HepG2 (cell line): ENCODE measurements around the gene ITGA2. TPM values are rescaled to one million over a fixed set of nuclear protein-coding genes. Genes with fewer than 3 reads are reported as not detected.

Experiments used
- CREM ChIP-seq, 2 experiments: sonication (generic) in 1 of 2; formaldehyde crosslinking in 1 of 2; IDR thresholded peaks; 2 replicates each; pipeline versions ENCODE4 v1.4.0 to v1.6.1; 2016 to 2020; ENCODE audit warnings: antibody characterized with exemption in 1 of 2, mild to moderate bottlenecking in 1 of 2, missing genetic modification reagents in 1 of 2
- EHMT2 ChIP-seq: fragments of 200-600 bp; sonication (generic); IDR thresholded peaks from 2 replicates; pipeline ENCODE4 v1.7.0; 2017; ENCODE audit warnings: antibody characterized with exemption, low read depth, low read length, borderline replicate concordance
- MIER2 ChIP-seq: IDR thresholded peaks from 2 replicates; pipeline ENCODE4 v1.6.1; 2016; ENCODE audit warnings: missing biosample characterization, missing genetic modification reagents
- TBX2 ChIP-seq: sonication (generic); formaldehyde crosslinking; IDR thresholded peaks from 2 replicates; pipeline ENCODE4 v1.5.0; 2020; ENCODE audit warnings: missing genetic modification reagents, mild to moderate bottlenecking, borderline replicate concordance
- polyA plus RNA-seq, 8 experiments: library from polyadenylated mRNA; depleted of rRNA in 3 of 8; stranded (reverse) in 7 of 8; unstranded in 1 of 8; fragments of >200 nt; fragmentation: Illumina TruSeq in 4 of 8; extraction: Trizol in 4 of 8; gene quantifications; 2 replicates each; pipeline versions ENCODE4 v1.2.1 to v1.2.3, GENCODE V29; 2011 to 2016; ENCODE audit warnings: low read depth in 4 of 8, missing spikeins in 1 of 8, mixed read lengths in 1 of 8; ENCODE audit not compliant: insufficient read depth in 1 of 8
- total RNA-seq, 5 experiments: library from RNA; depleted of rRNA; stranded (reverse); fragments of >200 nt; fragmentation: Illumina TruSeq; extraction: Trizol; gene quantifications; 2 replicates each; pipeline ENCODE4 v1.2.3, GENCODE V29; 2016; ENCODE audit warnings: low read depth in 1 of 5
- TF ChIP-seq, protein P1 (sequence below): sonication (generic); formaldehyde crosslinking; IDR thresholded peaks from 2 replicates; pipeline ENCODE4 v1.9.0; 2021; ENCODE audit warnings: mild to moderate bottlenecking, missing genetic modification reagents
- TF ChIP-seq, protein P2 (sequence below): sonication (generic); formaldehyde crosslinking; IDR thresholded peaks from 2 replicates; pipeline ENCODE4 v1.5.0; 2020; ENCODE audit warnings: mild to moderate bottlenecking, missing genetic modification reagents, moderate library complexity

The ITGA2 gene
- total and polyA plus RNA-seq, 2 of the 13 experiments (the other 11 are each of a cell fraction or from before 2014, with no cell fraction given), result 15.8 to 58.3 TPM

DNA sequence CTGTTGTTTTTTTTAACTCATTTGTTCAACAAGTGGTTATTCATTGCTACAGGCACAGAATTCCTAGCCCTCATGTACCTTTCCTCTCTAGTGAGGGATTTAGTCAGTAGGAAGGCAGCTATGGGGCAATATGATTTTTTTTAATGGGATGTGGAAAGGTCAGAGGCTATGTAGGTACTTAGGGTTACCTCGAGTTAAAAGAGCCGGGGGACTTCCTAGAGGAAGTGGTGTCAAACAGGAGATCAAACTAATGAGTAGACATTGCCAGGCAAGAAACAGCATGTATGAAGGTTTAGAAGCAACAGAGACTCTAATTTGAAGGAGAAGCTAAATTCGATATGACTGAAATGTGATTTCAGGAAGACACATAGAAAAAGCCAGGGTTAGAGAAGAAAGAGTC is 50.7 kb downstream of the ITGA2 start (continued):
- TF ChIP-seq, protein P1, sequence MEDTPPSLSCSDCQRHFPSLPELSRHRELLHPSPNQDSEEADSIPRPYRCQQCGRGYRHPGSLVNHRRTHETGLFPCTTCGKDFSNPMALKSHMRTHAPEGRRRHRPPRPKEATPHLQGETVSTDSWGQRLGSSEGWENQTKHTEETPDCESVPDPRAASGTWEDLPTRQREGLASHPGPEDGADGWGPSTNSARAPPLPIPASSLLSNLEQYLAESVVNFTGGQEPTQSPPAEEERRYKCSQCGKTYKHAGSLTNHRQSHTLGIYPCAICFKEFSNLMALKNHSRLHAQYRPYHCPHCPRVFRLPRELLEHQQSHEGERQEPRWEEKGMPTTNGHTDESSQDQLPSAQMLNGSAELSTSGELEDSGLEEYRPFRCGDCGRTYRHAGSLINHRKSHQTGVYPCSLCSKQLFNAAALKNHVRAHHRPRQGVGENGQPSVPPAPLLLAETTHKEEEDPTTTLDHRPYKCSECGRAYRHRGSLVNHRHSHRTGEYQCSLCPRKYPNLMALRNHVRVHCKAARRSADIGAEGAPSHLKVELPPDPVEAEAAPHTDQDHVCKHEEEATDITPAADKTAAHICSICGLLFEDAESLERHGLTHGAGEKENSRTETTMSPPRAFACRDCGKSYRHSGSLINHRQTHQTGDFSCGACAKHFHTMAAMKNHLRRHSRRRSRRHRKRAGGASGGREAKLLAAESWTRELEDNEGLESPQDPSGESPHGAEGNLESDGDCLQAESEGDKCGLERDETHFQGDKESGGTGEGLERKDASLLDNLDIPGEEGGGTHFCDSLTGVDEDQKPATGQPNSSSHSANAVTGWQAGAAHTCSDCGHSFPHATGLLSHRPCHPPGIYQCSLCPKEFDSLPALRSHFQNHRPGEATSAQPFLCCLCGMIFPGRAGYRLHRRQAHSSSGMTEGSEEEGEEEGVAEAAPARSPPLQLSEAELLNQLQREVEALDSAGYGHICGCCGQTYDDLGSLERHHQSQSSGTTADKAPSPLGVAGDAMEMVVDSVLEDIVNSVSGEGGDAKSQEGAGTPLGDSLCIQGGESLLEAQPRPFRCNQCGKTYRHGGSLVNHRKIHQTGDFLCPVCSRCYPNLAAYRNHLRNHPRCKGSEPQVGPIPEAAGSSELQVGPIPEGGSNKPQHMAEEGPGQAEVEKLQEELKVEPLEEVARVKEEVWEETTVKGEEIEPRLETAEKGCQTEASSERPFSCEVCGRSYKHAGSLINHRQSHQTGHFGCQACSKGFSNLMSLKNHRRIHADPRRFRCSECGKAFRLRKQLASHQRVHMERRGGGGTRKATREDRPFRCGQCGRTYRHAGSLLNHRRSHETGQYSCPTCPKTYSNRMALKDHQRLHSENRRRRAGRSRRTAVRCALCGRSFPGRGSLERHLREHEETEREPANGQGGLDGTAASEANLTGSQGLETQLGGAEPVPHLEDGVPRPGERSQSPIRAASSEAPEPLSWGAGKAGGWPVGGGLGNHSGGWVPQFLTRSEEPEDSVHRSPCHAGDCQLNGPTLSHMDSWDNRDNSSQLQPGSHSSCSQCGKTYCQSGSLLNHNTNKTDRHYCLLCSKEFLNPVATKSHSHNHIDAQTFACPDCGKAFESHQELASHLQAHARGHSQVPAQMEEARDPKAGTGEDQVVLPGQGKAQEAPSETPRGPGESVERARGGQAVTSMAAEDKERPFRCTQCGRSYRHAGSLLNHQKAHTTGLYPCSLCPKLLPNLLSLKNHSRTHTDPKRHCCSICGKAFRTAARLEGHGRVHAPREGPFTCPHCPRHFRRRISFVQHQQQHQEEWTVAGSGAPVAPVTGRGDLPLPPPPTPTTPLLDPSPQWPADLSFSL (CRISPR knock-in tag), result no peak
- TF ChIP-seq EHMT2 (no peak), CREM (IDR thresholded peaks at IDR 0.05) (no peak), CREM (CRISPR knock-in tag; IDR thresholded peaks at IDR 0.05) (no peak), MIER2 (CRISPR knock-in tag) (no peak), TBX2 (CRISPR knock-in tag) (no peak)
- TF ChIP-seq, protein P2, sequence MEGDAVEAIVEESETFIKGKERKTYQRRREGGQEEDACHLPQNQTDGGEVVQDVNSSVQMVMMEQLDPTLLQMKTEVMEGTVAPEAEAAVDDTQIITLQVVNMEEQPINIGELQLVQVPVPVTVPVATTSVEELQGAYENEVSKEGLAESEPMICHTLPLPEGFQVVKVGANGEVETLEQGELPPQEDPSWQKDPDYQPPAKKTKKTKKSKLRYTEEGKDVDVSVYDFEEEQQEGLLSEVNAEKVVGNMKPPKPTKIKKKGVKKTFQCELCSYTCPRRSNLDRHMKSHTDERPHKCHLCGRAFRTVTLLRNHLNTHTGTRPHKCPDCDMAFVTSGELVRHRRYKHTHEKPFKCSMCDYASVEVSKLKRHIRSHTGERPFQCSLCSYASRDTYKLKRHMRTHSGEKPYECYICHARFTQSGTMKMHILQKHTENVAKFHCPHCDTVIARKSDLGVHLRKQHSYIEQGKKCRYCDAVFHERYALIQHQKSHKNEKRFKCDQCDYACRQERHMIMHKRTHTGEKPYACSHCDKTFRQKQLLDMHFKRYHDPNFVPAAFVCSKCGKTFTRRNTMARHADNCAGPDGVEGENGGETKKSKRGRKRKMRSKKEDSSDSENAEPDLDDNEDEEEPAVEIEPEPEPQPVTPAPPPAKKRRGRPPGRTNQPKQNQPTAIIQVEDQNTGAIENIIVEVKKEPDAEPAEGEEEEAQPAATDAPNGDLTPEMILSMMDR (CRISPR knock-in tag), result no peak
